Right lung (tissue), 5 donors: Measurements from ENCODE around the gene ALCAM. TPM values are rescaled to one million over a fixed set of nuclear protein-coding genes. Genes with fewer than 3 reads are reported as not detected.
A peak's percentile ranks its signal among the peaks of the same experiment; 100 is the strongest.

ENCODE experiments used
- DNase-seq, 2 donors: peaks; one replicate each; pipeline ENCODE4 v3.0.0-alpha.2; 2013
- polyA plus RNA-seq, 5 donors: library from polyadenylated mRNA; unstranded; fragments of 120-200 nt; gene quantifications; one replicate each; pipeline versions ENCODE4 v1.2.1 to v1.2.3, GENCODE V29; 2013; ENCODE audit warnings: inconsistent platforms in 1 of 5, low replicate concordance in 1 of 5; ENCODE audit not compliant: insufficient read length in 5 of 5, insufficient read depth in 1 of 5

Gene ALCAM
- polyA plus RNA-seq, 5 donors: 88.0 to 145 (median 134) TPM

DNA sequence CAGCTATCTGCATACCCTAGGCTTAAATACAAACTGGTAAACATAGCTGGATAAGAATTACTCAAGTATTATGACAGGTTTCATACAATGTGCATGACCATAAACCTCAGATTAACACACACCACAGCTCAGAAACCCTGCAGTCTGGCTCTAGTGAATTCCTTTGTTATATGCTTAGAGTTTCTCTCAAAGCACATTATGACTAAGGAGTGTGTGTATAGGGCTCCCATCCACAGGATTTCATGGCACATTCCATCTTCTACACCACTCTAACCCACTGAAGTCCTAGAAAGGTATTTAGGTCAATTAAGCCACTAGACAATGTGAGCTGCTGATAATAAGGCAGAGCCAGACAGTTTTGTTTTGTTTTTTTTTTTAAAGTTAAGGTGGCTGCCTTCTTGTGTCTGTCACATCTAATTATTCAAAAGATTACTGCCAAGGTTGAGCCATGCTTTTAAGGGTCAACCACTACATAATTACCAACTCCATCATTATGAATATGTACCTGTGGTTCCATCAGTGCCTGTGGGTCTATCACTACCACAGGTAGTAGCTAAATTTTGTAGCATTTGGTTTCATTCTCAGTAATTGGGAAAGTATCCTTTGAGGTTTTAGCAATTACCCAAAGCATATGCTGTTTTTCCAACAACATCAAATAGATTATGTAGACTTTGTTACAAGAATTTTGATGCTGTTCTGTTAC, 107.0 kb downstream of the ALCAM start:
- no peak for DNase-seq

- no peak for DNase-seq
Observed at GRCh38 chr3:105480768-105481167, 114.1 kb downstream of the ALCAM start.

- no peak for DNase-seq
Observed at GRCh38 chr3:105483476-105483875, 116.8 kb downstream of the ALCAM start.

- no peak for DNase-seq
Observed at GRCh38 chr3:105490045-105490444, 123.3 kb downstream of the ALCAM start.

DNA sequence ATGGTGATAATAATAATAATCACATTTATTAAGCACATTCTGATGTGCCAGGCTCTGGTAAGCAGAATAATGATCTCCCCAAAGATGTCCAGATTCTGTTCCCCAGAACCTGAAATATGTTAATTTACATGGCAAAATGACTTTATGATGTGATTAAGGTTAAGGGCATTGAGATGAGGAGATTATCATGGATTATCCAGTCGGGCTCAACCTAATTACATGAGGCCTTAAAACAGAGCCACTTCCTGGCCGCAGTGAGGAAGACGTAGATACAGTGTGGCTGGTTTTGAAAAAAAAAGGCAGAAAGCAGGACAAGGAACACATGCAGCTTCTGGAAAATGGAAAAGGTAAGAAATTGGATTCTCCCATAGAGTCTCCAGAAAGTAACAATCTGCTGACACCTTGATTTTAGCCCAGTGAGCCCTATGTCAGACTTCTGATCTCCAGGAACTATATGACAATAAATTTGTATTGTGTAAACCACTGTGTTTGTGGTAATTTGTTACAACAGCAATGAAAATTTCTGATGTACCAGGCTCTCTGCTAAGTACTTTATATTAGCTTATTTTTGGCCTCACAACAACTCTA, 126.7 kb downstream of the ALCAM start:
- no peak for DNase-seq

DNA sequence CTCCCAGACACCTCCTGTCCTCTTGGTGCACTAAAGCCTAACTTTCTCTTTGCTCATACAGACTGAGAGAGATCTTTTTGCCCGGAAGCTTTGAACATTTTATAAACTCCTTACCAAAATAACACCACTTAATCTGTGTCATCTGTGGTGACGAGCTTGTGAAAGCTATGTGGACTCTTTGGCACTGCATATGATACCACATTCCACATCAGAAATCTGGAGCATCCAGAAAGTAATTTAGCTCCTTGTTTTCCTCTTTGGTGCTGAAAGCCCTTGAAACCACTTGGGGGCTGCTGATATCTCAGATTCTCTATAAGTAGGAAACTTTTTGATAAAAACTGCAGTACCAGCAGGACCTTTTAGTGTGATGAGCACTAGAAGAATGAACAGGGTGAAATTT, 128.3 kb downstream of the ALCAM start:
- no peak for DNase-seq

- DNase-seq: no peak
Observed at GRCh38 chr3:105496343-105496742, 129.6 kb downstream of the ALCAM start.

GRCh38 chr3:105497386-105497785, 130.7 kb downstream of the ALCAM start:
- no peak for DNase-seq

- DNase-seq: no peak
Observed at GRCh38 chr3:105499961-105500360, 133.3 kb downstream of the ALCAM start.

DNA sequence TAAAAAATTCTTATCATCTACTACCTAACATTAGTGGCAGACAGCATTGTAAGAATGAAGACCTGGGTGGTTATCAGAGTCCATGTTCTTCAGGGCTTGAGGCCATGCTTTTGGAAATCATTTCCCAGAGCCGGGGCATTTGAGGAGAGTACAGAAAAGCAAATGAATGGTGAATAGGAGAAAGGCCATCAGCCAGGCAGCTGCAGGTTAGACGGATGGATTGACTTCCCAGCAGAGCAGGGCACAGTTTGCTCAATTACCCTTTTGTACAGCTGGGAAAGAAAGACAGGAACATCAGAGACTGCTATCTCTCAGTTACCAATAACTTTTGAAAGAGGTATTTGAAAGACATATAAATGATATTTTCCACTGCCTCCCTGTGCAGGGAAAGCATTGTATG, 135.6 kb downstream of the ALCAM start:
- no peak for DNase-seq

DNA sequence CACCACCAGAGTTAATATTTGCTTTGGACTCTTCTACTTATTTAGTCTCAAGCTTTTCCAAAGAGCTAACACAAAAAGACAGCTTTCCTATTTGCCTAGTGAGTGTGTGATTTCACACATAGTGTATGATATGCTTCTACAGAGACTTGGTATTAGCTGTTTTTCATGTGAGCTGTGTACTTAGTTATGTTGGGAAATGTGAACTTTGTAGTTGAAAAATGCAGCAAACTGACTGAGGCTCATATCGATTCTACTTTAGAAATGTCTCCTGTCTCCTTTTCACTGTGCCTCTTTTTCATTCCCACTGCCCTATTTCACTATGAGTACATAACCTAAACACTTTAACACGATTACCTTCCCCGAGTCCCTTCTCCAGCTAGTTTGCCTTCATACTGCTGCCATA, 136.5 kb downstream of the ALCAM start:
- no peak for DNase-seq

- DNase-seq: no peak
Observed at GRCh38 chr3:105504440-105504951, 137.8 kb downstream of the ALCAM start.

DNA sequence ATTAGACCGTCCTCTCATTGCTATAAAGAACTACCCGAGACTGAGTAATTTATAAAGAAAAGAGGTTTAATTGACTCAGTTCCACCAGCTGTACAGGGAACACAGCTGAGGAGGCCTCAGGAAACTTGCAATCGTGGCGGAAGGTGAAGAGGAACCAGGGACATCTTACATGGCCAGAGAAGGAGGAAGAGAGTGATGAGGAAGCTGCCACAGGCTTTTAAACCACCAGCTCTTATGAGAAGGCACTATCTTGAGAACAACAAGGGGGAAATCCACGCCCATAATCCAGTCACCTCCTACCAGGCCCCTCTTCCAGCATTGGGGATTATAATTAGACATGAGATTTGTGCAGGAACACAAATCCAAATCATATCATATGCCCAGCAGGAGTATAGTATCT, 138.5 kb downstream of the ALCAM start:
- no peak for DNase-seq

GRCh38 chr3:105511031-105511430, 144.3 kb downstream of the ALCAM start:
- DNase-seq: no peak

GRCh38 chr3:105512061-105512460, 145.4 kb downstream of the ALCAM start:
- DNase-seq: no peak

- DNase-seq: no peak
Observed at GRCh38 chr3:105513042-105513441, 146.3 kb downstream of the ALCAM start.

GRCh38 chr3:105513886-105514285, 147.2 kb downstream of the ALCAM start:
- DNase-seq: no peak

DNA sequence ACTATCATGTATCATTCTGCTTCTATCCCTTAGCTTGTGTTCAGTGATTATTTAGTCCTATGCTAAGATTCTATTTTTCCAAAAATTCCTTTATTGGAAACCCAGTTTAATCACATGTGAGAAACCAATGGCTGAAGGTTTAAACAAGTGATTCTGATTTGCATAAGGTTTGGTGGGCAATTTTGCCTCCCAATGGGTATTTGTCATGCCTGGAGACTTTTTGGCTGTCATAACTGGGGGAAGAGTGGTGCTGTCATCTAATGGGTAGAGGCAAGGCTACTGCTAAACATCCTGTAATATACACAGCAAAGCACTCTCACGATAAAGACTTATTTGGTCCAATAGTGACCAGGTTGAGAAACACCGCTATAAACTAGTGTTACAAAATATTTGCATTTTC, 148.7 kb downstream of the ALCAM start:
- no peak for DNase-seq

GRCh38 chr3:105516972-105517371, 150.3 kb downstream of the ALCAM start:
- DNase-seq: peak; percentile 13 to 39

GRCh38 chr3:105518203-105518602, 151.5 kb downstream of the ALCAM start:
- DNase-seq: no peak

DNA sequence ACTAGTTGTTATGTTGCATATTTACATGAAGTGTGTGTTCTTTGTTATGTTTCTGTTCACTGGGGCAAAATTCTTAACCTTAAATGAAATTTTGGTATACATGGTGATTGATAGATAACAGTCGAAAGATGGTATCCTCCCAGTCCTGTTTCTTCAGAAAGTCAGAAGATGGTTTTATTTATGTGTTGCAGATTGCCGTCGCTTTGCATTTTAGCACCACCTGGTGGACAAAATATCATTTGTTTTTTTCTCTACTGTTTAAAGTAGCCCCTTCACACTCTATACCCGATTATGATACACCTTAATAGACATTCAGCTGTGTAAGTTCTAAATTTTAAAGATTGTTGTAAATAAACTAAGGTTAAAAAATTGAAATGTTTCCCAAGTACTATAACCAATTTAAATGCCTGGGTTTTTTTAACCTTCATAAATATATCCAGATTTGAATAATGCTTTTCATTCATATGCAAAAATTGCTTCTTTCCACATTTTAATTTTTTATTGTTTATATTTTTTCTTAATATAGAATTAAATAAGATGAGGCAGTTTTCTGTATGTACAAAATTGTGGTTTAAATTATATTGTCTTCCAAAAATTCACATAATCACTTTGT, 152.2 kb downstream of the ALCAM start:
- DNase-seq: peak; percentile 27 to 55

- DNase-seq: no peak
Observed at GRCh38 chr3:105521770-105522169, 155.1 kb downstream of the ALCAM start.

- DNase-seq: no peak
Observed at GRCh38 chr3:105523501-105523900, 156.8 kb downstream of the ALCAM start.
